CD4-positive, alpha-beta T cell treated with Interleukin-6 at 100 ng/mL for 8 hours (primary cell): ENCODE measurements around the gene CYP51A1.
A peak's percentile ranks its signal among the peaks of the same experiment; 100 is the strongest.
"Not testable (repeated sequence)": the region's sequence is repeated elsewhere in the genome, so short reads cannot be mapped to it uniquely, and the experiment has no call there.

Experiments used
- DNase-seq: peaks from one replicate; pipeline ENCODE4 v3.0.0-alpha.2; 2020; ENCODE audit warnings: mixed read lengths, low spot score

CYP51A1 gene

DNA sequence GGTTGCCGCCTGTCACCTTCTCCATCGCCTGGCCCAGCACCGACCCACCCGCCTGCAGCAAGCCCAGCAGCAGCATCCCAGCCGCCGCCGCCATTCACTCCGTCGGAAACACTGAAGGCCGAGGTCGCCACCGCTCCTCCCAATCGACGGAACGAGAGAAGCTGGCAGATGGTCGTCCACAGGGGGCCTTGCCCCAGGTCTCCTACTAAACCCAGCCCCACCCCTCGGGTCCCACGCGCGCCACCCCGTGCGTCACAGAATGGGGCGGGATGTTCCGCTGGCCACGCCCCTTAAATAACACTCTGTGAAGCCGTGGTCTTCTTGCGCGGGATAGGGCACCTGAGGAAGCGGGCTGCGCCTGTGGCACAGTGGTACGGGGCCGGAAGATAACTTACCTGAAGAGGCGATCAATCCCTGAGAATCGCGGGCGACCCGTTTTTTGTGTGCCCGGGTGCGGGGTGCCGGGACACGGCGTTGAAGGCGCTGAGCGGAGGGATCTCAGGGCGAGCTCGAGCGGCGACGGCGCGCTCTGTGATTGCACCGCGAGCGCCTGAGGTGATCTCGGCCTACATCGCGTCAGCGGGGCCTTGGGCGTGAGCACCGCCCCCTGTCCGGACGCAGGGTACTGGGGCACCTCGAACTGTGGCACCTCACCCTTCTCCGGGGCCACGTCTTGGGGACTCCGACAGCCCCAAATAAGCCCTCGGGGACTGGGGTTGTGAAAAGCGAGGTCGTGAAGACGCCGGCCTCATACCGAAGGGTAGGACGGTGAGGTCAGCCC, at the start of gene CYP51A1:
Gene CYP51A1 (minus strand): TSS at position 207 of the 781 bp plus-strand sequence. CDS start 113 bp downstream, at position 94.
- DNase-seq = peak; percentile 88

DNA sequence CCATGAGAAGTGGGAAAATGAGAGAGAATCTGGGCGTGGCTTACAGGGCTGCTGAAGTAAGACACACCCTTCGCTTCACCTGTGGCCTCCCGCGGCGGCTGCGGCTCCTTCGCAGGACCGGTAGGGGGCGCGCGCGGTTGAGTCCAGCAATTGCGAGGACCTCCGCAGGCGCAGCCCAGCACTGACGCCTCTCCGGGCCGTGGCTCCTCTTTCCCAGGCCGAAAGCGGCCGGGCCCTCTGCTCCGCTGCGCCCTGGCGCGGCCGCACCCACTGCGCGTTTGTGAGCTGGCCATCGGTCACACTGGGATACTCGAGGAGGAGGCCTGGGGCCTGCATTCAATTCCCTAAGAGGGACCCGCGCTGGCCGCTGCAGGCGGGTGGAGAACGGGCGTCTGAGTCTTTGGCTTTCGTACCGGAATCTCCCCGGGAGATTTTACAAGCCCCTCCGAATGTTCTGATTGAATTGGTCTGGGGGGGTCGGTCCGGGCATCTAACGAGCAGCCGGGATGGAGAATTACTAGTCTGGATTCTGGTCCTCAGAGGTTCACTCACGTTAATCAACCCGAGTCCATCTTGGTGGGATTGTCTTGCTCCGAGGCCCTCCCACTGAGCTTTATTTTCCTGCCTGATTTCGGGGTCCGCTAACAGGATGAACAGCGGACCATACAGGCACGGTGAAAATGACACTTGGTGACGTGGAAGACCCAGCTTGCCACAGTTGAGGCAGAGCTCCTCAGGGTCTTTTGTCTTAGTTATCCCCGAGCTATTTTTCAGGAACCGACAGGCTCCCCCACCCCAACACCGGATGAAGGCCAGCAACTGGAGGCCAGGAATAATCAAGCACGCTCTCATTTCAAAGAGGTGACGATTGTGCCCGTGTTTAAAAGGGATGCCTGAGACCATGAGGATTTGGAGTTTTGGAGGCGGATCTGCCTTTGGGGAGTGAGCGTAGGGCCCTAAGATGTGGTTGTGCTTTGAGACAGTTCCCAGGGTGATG, 44.9 kb upstream of the CYP51A1 start, which contains the start of gene LRRD1:
Gene LRRD1 (minus strand): TSS at position 215 of the 997 bp plus-strand sequence. CDS start 13,940 bp downstream, outside the sequence.
- peak; percentile 88 for DNase-seq

DNA sequence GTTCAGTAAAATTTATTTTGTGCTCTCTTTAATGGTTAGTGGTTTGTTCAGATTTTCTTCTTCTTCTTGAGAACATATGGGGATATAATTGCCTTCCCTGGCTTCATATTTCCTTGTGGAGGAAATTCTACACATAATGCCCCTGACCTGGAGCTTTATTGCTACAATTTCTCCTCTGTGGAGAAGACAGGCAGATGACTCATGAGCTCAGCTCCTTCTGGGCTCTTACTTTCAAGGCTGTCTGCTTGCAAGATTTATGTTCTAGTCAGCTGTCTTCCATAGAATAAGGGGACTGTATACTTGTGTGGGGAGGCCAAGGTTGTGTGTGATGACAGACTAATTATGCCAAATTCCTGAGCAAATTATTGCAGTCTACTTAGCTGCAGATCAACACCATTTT, 43.1 kb upstream of the CYP51A1 start:
- no peak for DNase-seq

DNA sequence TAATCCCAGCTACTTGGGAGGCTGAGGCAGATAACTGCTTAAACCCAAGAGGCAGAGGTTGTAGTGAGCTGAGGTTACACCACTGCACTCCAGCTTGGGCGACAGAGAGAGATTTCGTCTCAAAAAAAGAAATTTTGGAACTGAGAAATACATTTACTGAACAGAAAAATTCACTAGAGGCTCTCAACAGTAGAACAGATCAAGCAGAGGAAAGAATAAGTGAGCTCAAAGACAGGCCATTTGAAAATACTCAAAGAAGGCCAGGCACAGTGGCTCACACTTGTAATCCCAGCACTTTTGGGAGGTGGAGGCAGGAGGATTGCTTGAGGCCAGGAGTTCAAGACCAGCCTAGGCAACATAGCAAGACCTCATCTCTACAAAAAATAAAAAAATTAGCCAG, 35.3 kb upstream of the CYP51A1 start:
- DNase-seq = not testable (repeated sequence)

DNA sequence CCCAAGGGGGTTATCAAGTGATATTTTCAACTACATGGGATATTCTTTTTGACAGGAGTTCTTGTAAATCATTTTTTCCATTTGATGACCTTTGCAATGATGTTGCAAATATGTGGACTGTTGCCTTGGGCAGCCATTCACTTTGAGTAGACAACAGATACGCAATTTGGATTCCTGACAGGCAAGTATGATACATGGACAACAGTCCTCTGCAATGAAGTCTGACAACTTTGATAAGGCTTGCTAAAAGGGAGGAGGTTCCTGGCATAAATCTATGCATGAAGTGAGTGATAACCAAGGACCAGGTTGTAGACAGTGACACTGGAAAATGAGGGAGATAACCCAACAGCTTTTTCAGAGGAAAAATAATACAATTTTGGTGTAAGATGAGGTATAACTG, 27.0 kb upstream of the CYP51A1 start:
- no peak for DNase-seq

DNA sequence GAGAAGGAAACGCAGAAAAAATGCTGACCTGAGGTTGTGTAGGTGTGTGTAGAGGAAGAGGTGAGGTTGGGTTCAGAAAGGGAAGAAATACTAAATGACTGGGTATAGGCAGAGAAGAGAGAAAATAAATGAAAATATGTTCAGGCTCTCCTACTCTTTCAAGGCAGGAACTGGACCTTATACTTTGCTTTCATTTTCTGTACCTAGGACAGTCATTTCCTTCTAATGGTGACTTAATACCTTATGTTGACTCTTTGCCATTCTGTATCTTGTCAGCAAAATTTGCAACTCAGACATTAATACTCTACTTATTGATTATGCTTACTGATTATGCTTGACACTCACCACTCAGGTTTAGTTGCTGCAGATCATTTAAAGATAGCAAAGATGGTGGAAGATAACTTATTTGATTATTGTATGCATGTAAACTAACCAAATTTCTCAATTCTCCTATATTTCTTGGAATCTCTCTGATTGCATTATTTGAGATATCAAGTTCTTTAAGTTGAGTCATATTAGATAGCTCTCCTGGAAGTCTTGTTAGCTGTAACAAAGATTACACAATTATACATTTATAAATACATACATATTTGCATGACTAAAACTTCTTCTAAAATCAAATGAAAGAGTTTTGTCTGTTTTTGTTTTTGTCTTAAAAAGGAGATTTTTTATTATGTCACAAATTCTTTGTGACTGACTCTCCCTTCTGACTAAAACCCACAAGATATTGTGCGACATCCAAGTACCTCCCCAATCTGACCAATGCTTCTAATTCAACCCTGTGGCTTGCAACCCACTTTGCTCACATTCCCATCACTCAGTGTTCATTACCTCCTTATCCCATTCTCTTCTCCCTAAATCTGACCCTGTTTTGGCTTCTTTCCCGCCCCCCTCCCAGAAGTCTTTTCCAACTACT, 24.6 kb upstream of the CYP51A1 start:
- DNase-seq = no peak

DNA sequence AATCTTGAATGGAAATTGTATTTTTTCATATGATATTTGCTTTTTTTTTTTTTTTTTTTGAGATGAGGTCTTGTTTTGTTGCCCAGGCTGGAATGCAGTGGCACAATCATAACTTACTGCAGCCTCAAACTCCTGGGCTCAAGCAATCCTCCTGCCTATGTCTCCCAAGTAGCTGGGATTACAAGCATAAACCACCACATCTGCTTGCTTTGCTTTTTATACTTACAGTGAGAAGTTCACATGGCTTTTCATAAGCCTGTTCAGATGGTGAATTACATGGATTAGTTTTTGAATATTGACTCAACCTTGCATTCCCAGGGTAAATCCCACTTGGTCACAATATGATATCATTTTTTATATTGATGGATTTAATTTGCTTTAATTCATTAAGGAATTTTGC, 22.7 kb upstream of the CYP51A1 start:
- DNase-seq = no peak

DNA sequence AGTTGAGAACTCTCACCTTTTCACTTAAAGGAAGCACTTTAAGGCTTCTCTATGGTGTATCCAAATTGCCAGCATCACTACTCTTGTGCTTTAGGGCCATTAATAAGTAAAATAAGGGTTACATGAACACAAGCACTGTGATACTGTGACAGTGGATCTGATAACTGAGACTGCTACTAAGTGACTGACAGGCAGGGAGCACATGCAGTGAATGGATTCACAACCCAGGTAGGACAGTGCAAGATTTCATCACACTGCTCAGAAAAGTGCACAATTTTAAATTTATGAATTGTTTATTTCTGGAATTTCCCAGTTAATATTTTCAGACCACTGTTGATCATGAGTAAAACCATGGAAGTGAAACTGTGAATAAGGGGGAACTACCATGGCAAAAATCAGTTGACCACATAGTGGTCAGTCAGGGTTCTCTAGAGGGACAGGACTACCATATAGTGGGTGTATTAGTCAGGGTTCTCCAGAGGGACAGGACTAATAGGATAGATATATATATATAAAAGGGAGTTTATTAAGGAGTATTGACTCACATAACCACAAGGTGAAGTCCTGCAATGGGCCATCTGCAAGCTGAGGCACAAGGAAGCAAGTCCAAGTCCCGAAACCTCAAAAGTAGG, 20.9 kb upstream of the CYP51A1 start:
- no peak for DNase-seq

DNA sequence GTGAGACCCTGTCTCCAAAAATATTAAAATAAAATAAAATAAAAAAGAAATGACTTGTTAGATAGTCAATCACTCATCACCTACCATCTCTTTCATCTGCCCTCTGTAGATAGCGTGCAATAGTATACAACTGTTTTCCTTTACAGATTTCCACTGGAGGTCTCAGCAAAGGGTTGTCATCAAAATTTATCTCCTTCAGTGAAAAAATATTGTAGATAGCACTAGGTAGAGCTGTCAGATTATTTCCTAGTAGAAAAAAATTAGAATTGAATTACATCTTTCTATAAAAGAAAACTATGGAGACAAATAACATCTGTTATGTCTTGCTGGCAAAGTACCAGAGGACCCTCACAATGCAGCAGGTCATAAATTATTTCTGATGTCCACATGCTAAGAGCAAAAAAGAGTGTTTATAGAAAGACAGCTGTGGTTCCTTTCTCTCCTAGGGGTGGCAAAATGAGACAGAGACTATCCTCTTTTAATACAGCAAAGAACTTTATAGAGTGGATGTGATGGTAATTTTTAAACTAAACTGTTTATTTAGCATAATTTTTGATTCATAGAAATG, 16.3 kb upstream of the CYP51A1 start:
- DNase-seq = no peak

DNA sequence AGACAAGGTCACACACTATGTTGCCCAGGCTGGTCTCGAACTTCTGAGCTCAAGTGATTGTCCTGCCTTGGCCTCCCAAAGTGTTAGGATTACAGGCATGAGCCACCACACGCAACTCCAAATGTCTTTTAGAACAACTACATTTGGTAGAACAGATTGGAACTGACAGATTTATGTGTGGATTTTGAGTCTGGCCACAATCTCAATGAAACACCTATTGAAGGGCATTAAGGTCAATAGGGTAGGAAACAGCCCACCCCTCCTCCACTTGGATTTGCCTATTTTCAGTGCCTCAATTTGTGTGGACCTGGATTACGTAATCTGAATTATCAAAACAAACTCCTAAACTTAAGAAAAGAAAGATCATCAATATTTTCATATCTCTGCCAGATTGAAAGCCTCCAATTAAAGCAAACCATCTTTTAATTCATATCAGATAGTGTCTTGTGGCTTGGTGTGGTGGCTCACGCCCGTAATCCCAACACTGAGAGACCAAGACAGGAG, 15.5 kb upstream of the CYP51A1 start:
- DNase-seq = no peak

DNA sequence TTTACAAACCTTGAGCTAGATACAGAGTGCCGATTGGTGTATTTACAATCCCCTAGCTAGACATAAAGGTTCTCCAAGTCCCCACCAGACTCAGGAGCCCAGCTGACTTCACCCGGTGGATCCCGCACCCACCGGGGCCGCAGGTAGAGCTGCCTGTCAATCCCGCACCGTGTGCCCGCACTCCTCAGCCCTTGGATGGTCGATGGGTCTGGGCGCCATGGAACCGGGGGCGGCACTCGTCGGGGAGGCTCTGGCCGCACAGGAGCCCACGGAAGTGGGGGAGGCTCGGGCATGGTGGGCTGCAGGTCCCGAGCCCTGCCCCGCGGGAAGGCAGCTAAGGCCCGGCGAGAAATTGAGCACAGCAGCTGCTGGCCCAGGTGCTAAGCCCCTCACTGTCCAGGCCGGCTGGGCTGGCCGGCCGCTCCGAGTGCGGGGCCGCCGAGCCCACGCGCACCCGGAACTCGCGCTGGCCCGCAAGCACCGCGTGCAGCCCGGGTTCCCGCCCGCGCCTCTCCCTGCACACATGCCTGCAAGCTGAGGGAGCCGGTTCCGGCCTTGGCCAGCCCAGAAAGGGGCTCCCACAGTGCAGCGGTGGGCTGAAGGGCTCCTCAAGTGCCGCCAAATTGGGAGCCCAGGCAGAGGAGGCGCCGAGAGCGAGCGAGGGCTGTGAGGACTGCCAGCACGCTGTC, 9.1 kb upstream of the CYP51A1 start:
- DNase-seq = not testable (repeated sequence)

DNA sequence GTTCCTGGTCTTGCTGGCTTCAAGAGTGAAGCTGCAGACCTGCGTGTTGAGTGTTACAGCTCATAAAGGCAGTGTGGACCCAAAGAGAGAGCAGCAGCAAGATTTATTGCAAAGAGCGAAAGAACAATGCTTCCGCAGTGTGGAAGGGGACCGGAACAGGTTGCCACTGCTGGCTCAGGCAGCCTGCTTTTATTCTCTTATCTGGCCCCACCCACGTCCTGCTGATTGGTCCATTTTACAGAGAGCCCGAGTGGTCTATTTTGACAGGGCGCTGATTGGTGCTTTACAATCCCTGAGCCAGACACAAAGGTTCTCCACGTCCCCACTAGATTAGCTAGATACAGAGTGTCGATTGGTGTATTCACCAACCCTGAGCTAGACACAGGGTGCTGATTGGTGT, 8.5 kb upstream of the CYP51A1 start:
- DNase-seq = not testable (repeated sequence)

DNA sequence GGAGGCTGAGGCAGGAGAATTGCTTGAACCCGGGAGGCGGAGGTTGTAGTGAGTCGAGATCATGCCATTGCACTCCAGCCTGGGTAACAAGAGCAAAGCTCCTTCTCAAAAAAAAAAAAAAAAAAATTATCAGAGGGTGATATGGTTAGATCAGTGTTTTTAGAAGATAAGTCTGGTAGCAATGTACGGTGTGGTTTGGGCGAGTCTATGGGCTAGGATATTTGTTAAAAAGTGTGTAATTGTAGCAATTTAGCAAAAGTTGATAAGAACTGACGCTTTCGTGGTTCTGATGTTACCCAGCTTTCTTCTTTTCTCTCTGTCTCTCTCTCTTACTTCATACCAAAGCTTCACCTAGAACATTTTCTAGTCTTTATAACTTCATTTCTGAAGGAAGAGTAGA, 6.9 kb upstream of the CYP51A1 start:
- DNase-seq = no peak

DNA sequence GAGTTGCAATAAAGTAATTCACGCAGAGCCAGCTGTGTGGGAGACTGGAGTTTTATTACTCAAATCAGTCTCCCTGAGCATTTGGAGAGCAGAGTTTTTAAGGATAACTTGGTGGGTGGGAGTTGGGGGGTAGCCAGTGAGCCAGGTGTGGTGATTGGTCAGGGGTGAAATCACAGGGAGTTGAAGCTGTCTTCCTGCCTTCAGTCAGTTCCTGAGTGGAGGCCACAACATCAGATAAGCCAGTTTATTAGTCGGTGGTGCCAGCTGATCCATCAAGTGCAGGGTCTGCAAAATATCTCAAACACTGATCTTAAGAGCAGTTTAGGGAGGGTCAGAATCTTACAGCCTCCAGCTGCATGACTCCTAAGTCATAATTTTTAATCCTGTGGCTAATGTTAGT, 3.3 kb upstream of the CYP51A1 start:
- DNase-seq = no peak

DNA sequence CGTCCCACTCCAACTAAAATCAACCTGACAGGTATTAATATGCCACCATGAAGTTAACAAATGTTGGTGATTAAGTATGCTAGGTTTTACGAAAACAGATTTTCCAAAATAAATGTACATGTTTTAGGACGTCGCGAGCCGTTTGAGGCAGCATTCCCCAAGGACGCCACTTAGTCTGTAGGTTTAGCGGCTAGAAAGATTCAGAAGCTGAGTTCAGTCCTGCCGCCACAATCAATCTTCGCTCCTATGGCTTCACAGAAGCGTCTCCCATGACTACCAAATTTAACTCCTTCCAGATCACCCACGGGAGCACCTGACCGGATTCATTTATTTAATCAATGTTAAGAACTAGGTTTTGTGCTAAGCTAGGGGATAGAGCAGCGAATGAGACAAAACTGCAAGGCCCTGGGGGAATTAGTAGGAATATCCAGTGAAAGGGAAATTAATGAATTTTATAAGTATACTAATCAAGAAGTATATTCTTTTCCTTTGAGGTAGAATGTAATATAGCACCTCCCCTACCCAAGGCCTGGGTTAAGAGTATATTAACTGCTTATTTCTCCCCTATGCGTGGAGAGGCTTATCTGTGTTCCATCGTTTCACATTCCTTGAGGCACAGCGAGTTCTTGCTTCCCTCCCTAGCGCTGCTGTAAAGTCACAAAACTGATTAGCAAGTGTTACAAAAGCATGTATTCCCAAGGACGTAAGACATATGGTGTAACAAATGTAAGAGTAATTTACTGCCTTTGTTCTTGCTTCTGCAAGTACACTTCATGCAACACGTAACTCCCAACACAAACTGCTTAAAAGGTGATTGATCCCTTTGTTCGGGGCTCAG, 994 bp upstream of the CYP51A1 start:
- peak; percentile 1 for DNase-seq

DNA sequence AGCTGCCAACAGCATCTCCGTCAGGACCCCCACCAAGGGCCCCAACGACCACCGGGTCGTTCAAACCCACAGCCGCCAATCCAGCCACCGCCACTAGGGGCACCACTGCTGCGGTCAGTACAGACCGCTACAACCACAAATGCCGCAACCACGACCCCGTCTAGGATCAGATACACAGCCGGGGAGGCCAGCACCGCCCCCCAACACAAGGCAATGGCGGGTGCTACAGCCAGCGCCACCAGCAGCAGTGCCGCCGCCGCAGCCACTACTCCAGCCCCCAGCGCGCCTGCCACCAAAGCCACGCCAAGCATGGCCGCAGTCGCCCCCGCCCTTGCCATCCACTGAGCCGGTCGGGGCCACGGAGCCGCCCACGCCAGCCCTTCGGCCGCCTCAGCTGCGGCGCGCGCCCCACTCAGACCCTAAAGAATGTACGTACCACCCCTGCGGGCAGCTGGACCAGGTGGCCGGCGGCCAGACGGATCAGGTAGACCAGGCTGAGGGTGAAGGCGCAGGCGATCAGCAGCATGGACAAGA, 473 bp downstream of the CYP51A1 start:
- peak; percentile 36 for DNase-seq

DNA sequence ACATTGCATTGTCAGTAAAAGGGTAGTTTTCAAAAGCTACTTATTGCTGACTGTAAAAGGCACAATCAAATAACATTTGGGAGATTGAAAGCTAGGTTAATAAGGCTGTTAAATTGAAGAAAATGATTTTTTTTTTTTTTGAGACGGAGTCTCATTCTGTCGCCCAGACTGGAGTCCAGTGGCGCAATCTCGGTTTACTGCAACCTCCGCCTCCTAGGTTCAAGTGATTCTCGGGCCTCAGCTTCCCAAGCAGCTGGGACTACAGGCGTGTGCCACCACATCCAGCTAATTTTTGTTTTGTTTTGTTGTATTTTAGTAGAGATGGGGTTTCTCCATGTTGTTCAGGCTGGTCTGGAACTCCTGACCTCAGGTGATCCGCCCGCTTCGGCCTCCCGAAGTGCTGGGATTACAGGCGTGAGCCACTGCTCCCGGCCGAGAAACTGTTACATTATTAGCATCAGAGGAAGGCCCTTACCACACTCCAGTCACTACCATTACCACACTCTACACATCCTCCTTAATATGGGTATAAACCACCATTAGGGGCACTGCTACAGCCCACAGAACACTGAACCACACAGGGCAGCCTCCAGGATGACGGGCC, 1.0 kb downstream of the CYP51A1 start:
- DNase-seq = no peak

DNA sequence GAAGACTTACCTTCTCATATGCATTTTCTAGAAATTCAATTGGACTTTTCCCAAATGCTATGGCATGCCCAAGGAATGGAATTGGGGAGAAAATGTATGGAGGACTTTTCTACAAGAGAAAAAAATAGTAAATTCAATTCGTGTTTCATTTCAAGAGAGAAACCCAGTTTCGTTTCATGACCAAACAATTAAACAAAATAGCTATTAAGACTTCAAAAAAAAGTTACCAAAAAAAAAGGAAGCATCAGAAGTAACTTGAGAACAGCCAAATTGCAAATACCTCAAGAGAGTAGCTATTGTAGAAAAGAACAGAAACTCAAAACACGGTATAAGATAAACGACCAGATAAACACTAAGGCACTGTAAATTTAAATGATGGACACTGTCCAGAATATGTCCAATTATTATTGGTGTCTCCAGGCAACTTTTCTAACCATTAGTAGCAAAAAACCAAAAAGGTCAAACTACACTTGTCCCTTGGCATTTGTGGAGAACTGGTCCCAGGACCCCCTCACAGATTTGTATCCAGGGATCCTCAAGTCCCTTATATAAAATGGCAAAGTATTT, 2.4 kb downstream of the CYP51A1 start:
- DNase-seq = no peak
